Glutamatergic neuron (in vitro differentiated cells): ENCODE measurements around the gene JDP2. TPM values are rescaled to one million over a fixed set of nuclear protein-coding genes. Genes with fewer than 3 reads are reported as not detected.
"Not testable (repeated sequence)": the region's sequence is repeated elsewhere in the genome, so short reads cannot be mapped to it uniquely, and the experiment has no call there.

Source experiments
- DNase-seq: peaks from one replicate; pipeline ENCODE4 v3.0.0; 2022
- H3K27ac Mint-ChIP-seq: one replicate; pipeline ENCODE4 v1.8.0; 2020; ENCODE audit warnings: mild to moderate bottlenecking, mixed read lengths, inconsistent platforms; ENCODE audit not compliant: unreplicated experiment
- H3K27me3 Mint-ChIP-seq: one replicate; pipeline ENCODE4 v1.8.0; 2020; ENCODE audit warnings: mild to moderate bottlenecking, moderate library complexity, mixed read lengths, inconsistent platforms; ENCODE audit not compliant: unreplicated experiment
- H3K36me3 Mint-ChIP-seq: one replicate; pipeline ENCODE4 v1.8.0; 2020; ENCODE audit warnings: mild to moderate bottlenecking, mixed read lengths, inconsistent platforms; ENCODE audit not compliant: unreplicated experiment
- H3K4me1 Mint-ChIP-seq: one replicate; pipeline ENCODE4 v1.8.0; 2020; ENCODE audit warnings: mild to moderate bottlenecking, low read depth, mixed read lengths, inconsistent platforms; ENCODE audit not compliant: unreplicated experiment
- H3K4me3 Mint-ChIP-seq: one replicate; pipeline ENCODE4 v1.8.0; 2020; ENCODE audit warnings: mild to moderate bottlenecking, mixed read lengths, inconsistent platforms; ENCODE audit not compliant: unreplicated experiment
- H3K9me3 Mint-ChIP-seq: one replicate; pipeline ENCODE4 v1.8.0; 2020; ENCODE audit warnings: mild to moderate bottlenecking, moderate library complexity, mixed read lengths, inconsistent platforms; ENCODE audit not compliant: unreplicated experiment
- CTCF ChIP-seq: fragments of 200-600 bp; sonication (generic); IDR thresholded peaks from one replicate; pipeline ENCODE4 v1.5.0; 2021; ENCODE audit not compliant: partially characterized antibody, unreplicated experiment
- long read RNA-seq: library from polyadenylated mRNA; unstranded; transcript quantifications from one replicate; pipeline ENCODE4 v2.0.0, GENCODE V29; 2020; ENCODE audit not compliant: unreplicated experiment
- total RNA-seq: library from RNA; stranded (reverse); fragmentation: NEBNext Ultra II Directional; extraction: Animal tissue kit (Norgen Biotek cat#: 25700); gene quantifications from one replicate; pipeline ENCODE4 v1.2.1, GENCODE V29; 2021; ENCODE audit not compliant: unreplicated experiment

Gene JDP2
- total RNA-seq, result 5.7 TPM
- long read RNA-seq, partial matches to known transcripts, result 0 of 1 reads
- long read RNA-seq, other reads (novel, unspliced or antisense), result 1 of 1 reads

GRCh38 chr14:75427482-75428229 lies at the start of gene JDP2:
JDP2 (plus strand) TSS chr14:75428022; CDS start chr14:75437921, 9,899 bp downstream.
- H3K4me3 Mint-ChIP-seq, result peak within 1 kb of the TSS; percentile 65
- H3K27me3 Mint-ChIP-seq, result peaks cover 16% of the 10 kb centered on the region
- peak within 1 kb of the TSS; percentile 28 for H3K27ac Mint-ChIP-seq
- H3K36me3 Mint-ChIP-seq, result no peaks in the 10 kb centered on the region
- no peak for TF ChIP-seq CTCF
- H3K4me1 Mint-ChIP-seq, result peaks cover 2% of the 10 kb centered on the region
- peak; percentile 72 for DNase-seq
- peaks cover 2% of the 10 kb centered on the region for H3K9me3 Mint-ChIP-seq

GRCh38 chr14:75379246-75379929 lies 48.4 kb upstream of the JDP2 start:
- Mint-ChIP-seq H3K4me3 (no peak overlapping the region), H3K27ac (no peak overlapping the region)

GRCh38 chr14:75379930-75380270 lies 47.9 kb upstream of the JDP2 start:
- no peaks in the 10 kb centered on the region for H3K9me3 Mint-ChIP-seq
- no peak for TF ChIP-seq CTCF
- no peaks in the 10 kb centered on the region for H3K36me3 Mint-ChIP-seq
- no peak overlapping the region for H3K4me3 Mint-ChIP-seq
- DNase-seq, result no peak
- peaks cover 2% of the 10 kb centered on the region for H3K27me3 Mint-ChIP-seq
- H3K4me1 Mint-ChIP-seq, result peaks cover 1% of the 10 kb centered on the region
- no peak overlapping the region for H3K27ac Mint-ChIP-seq

More at GRCh38 chr14:75379246-75379929, 48.4 kb upstream of the JDP2 start:
- H3K9me3 Mint-ChIP-seq, result no peaks in the 10 kb centered on the region
- H3K36me3 Mint-ChIP-seq, result no peaks in the 10 kb centered on the region
- H3K4me1 Mint-ChIP-seq, result peaks cover 1% of the 10 kb centered on the region
- H3K27me3 Mint-ChIP-seq, result peaks cover 2% of the 10 kb centered on the region
- no peak for DNase-seq
- TF ChIP-seq CTCF, result no peak

GRCh38 chr14:75380656-75381055 lies 47.2 kb upstream of the JDP2 start:
- Mint-ChIP-seq H3K27me3 (peaks cover 2% of the 10 kb centered on the region), H3K9me3 (no peaks in the 10 kb centered on the region), H3K27ac (no peak overlapping the region), H3K36me3 (no peaks in the 10 kb centered on the region), H3K4me3 (no peak overlapping the region), H3K4me1 (no peaks in the 10 kb centered on the region)
- DNase-seq, result no peak
- TF ChIP-seq CTCF, result no peak

GRCh38 chr14:75381642-75382041 lies 46.2 kb upstream of the JDP2 start:
- TF ChIP-seq CTCF, result no peak
- DNase-seq, result no peak
- Mint-ChIP-seq H3K4me1 (no peaks in the 10 kb centered on the region), H3K27me3 (no peaks in the 10 kb centered on the region), H3K9me3 (no peaks in the 10 kb centered on the region), H3K36me3 (no peaks in the 10 kb centered on the region), H3K4me3 (no peak overlapping the region), H3K27ac (no peak overlapping the region)

- not testable (repeated sequence) for H3K4me1 Mint-ChIP-seq
These were observed 44.6 kb upstream of the JDP2 start for GRCh38 chr14:75383219-75383618.

More at GRCh38 chr14:75383219-75383618, 44.6 kb upstream of the JDP2 start:
- not testable (repeated sequence) for H3K9me3 Mint-ChIP-seq, H3K27me3 Mint-ChIP-seq, DNase-seq, H3K36me3 Mint-ChIP-seq, H3K27ac Mint-ChIP-seq, H3K4me3 Mint-ChIP-seq
